Pulmonary artery endothelial cell (primary cell): ENCODE data around the gene PEX1. TPM values are rescaled to one million over a fixed set of nuclear protein-coding genes. Genes with fewer than 3 reads are reported as not detected.
"Not testable (repeated sequence)": the region's sequence is repeated elsewhere in the genome, so short reads cannot be mapped to it uniquely, and the experiment has no call there.

ENCODE experiments used
- DNase-seq: peaks from one replicate; pipeline ENCODE4 v3.0.0-alpha.2; 2011; ENCODE audit warnings: low read depth, low spot score
- total RNA-seq: library from RNA; depleted of rRNA; stranded (reverse); fragments of >200 nt; gene quantifications from 2 replicates; pipeline ENCODE4 v1.2.3, GENCODE V29; 2014

PEX1 gene
- total RNA-seq, 1 donor from 2014 or later, result 9.4 TPM

DNA sequence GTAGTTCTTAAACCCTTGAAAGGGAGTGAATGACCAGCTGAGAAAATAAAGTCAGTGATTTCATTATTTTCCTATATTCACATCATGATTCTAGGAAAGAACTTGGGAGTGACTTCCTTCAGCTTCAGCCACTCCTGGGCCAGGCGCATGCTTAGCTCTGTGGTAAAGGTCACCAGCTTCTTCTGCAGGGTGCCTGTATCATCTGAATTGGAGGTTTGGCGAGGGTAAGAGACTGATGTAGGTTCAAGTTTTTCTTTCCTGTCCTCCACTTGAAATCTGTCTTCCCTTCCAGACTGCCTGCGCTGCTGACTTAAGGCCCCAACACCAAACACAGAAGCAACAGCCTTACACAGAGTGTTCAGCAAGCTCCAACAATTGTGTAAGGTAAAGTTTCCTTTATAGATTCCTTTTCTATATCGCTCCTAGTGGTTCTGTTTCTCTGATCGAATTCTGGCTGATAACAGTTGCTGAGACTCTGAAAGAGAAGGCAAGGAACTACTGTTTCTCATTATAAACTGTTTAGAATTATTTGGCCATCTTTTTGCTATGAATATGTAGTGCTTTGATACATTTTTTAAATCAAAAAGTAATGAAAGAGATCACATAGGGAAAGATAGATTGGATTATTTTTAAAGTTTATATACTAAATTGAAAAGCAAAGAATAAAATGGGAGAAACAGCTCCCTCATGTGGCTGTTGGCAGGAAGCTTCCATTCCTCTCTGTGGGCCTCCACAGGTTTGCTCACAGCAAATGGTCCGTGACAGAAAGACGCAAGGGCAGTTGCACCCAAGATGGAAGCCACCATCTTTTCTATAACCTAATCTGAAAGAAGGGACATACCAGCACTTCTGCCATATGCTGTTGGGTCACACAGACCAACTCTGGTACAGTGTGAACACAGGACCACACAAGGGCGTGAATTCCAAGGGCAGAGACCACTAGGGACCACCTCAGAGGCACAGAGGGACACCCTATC, 67.0 kb downstream of the PEX1 start:
- no peak for DNase-seq

DNA sequence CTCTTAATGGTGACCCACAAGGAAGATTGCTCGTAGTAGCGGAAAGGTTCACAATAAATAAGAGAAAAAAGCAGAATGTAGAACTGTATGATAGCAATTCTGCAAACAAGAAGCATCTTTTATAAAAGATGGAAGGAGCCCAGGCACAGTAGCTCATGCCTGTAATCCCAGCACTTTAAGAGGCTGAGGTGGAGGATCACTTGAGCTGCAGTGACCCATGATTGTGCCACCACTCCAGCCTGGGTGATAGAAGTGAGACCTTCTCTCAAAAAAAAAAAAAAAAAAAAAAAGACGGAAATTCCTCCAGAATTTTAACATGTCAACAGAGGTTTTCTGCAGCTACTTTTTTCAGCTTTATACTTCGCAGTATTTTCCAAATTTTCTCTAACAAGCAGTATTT, 67.8 kb downstream of the PEX1 start:
- no peak for DNase-seq

DNA sequence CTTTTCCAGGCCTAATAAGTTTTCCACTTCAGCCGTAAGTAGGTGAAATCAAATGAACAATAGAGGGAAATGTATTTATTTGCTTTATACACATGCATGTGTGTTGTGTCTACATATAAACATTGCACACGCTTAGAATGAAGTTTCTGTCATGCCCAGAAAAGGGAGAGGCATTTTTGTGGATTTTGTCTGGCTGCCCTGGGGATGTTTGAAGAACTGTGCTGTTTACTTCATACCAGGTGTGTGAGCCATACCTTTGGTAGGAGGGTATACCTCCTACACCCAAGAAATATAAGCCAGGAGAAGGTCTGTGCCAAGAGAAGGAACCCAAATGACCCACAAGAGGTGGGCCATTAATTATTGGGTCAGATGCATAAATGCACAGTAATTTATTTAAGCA, 68.2 kb downstream of the PEX1 start:
- no peak for DNase-seq

DNA sequence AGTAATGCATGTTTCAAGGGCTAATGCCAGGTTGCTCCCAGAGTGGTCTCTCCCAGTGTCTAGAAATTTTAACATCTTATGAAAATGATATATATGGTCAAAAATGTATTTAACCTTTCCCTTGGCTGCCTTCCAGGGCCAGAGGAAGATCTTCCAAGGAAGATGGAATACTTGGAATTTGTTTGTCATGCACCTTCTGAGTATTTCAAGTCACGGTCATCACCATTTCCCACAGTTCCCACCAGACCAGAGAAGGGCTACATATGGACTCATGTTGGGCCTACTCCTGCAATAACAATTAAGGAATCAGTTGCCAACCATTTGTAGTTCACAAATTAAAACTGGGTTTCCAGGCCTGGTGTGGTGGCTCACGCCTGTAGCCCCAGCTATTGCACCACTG, 72.1 kb downstream of the PEX1 start:
- DNase-seq, result no peak

DNA sequence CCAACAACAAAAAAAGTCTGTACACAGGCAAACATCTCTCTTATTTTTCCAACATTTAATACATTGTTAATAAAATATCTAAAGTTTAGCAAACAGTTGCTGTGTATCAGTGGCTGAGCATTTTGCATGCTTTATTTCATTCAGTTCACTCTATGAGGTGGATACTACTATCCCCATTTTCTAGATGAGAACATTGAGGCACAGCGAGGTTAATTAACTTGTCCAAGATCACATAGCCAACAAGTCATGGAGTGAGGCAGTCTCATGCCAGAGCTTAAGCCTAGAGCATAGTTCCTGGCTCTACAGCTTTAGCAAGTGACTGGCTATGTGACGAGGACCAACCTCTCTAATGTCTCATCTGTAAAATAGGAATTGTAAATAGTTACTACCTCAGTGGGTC, 76.7 kb downstream of the PEX1 start:
- no peak for DNase-seq

DNA sequence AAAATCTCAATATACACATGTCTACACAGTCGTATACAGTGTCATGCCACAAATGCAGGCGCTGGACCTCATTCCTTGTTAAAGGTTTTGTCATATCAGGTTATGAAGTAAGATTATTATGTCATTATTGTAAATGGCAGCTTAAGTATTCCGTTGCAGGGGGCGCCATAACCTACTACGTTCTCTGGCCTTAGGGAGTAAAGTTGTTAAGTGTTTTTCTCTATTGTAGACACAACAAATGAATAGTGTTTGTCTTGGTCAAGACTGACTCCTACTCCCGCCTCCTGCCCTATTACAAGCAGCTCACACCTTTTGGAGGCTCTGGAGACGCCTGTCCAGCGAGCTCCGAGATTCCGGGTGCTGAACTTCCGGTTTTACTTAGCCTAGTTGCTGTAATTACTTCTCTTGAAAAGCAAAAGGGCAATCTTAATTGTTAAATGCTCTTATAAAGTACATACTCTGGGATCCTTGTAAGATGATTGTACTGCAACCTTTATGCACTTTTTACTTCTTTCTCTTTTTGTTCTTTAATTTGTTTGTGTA, 80.0 kb downstream of the PEX1 start:
- peak; percentile 35 for DNase-seq

DNA sequence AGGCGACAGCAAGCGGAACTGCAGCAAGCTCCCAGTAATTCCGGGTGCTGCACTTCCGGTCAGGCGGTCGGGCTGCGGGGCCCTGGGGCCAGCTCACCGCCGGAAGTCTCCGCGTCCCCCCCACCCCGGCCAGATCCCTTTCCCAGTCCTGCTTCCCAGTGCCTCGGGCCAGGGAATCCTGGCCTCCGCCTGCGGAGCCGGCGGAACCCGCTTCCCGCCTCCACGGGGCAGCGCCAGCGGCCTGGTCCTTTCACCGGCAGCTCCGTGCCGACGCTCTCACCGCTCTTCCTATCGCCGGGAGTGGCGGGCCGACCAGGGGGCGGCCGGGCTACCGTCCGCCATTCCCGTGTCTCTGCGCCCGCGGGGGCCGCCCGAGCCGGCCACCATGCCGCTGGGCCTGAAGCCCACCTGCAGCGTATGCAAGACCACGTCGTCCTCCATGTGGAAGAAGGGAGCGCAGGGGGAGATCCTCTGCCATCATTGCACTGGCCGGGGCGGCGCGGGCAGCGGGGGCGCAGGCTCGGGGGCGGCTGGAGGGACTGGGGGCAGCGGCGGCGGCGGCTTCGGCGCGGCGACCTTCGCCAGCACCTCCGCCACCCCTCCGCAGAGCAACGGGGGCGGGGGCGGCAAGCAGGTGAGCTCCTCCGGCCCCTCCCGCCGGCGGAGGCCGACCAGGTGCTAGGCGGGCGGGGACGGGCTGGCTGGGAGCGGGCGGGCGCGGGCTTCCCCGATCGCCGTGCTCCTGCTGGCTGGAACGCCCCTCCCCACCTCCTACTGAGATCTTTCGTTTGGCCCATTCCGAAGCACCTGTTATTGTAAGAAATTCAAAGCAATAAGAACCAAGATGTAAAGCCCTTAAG, 80.7 kb downstream of the PEX1 start, which contains the start of gene GATAD1:
Gene GATAD1, plus strand, starts transcription at position 138 of the 860 bp plus-strand sequence. Its CDS starts 248 bp downstream, at position 386.
- peak; percentile 71 for DNase-seq

DNA sequence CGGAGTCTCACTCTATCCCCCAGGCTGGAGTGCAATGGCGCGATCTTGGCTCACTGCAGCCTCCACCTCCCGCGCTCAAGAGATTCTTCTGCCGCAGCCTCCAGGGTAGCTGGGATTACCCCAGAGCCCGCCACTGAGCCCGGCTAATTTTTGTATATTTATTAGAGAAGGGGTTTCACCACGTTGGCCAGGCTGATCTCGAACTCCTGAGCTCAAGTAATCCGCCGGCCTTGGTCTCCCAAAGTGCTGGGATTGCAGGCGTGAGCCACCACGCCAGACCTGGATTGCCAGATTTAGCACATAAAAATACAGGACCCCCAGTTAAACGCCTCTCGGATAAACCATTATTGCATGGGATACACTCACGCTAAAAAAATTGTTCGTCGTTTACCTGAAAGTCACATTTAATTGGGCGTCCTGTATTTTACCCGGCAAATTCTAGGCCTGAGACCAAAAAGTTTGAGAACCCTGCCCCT, 81.4 kb downstream of the PEX1 start:
- DNase-seq, result no peak

DNA sequence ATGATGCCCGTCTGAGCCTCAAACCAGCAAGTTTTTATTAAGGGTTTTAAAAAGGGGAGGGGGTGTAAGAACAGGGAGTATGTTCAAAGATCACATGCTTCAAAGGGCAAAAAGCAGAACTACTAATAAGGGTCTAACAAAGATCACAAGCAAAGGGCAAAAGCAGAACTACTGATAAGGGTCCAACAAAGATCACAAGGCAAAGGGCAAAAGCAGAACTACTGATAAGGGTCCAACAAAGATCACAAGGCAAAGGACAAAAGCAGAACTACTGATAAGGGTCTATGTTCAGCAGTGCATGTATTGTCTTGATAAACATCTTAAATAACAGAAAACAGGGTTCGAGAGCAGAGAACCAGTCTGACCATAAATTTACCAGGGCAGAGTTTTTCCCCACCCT, 85.6 kb downstream of the PEX1 start:
- not testable (repeated sequence) for DNase-seq

DNA sequence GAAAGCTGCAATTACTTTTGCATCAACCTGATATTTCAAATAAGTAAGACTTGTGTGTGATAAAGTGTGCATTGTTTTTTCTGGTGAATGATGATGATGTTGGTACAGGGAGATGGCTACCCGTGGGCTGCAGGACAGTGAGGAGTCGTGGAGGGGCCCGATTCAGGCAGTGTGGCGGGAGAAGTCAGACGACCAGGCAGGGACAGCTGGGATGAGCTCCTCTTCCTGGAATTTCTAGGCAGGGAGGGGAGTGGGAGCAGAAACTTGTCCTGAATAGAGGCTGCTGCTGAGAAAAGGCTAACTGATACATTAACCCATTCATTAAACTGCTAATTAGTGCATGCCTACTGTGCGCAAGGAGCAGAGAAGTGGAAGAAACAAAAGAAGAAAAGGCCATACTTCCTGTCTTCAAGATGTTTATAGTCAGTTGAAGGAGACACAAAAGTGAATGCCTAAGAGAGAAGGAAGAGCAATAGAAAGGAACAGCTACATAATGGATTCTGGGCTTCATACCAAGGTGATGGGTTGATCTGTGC, 90.3 kb downstream of the PEX1 start:
- DNase-seq, result no peak

Other genes with a start within 250 kb of the PEX1 start
- 16.0 and 17.7 TPM in 2 replicates for gene GATAD1, start 81.0 kb downstream of the PEX1 start, total RNA-seq
- gene ERVW-1, start 50.6 kb downstream of the PEX1 start, total RNA-seq, result not detected in 2 replicates
- 8.4 and 13.1 TPM in 2 replicates for gene RBM48, start 275 bp upstream of the PEX1 start, total RNA-seq
- 11.3 and 31.9 TPM in 2 replicates for gene FAM133B, start 61.9 kb upstream of the PEX1 start, total RNA-seq